AG09319 (cell line): ENCODE results near the gene RPS6KA3.

ENCODE experiments used
- DNase-seq: peaks from one replicate; pipeline ENCODE4 v3.0.0-alpha.2; 2010; ENCODE audit warnings: low read depth; ENCODE audit errors: extremely low read depth
- CTCF ChIP-seq: IDR thresholded peaks from 2 replicates; pipeline ENCODE4 v1.5.1; 2011; ENCODE audit warnings: low read depth, mild to moderate bottlenecking, inconsistent platforms, low read length, moderate library complexity

The RPS6KA3 gene

GRCh38 chrX:20116577-20117240, 150.0 kb downstream of the RPS6KA3 start, which contains the start of gene MAP7D2:
TSS of gene MAP7D2 (minus strand) at chrX:20116907. CDS start at chrX:20116879, 28 bp downstream.
- no peak for TF ChIP-seq CTCF
- DNase-seq: no peak

- no peak for DNase-seq
- no peak for TF ChIP-seq CTCF
Observed at GRCh38 chrX:20116087-20116576, 150.6 kb downstream of the RPS6KA3 start.

- no peak for DNase-seq
- no peak for TF ChIP-seq CTCF
Observed at GRCh38 chrX:20112022-20112774, 154.5 kb downstream of the RPS6KA3 start.

- no peak for DNase-seq
- no peak for TF ChIP-seq CTCF
Observed at GRCh38 chrX:20111271-20111670, 155.4 kb downstream of the RPS6KA3 start.

GRCh38 chrX:20101934-20102581, 164.7 kb downstream of the RPS6KA3 start:
- no peak for DNase-seq
- no peak for TF ChIP-seq CTCF
